HepG2 (cell line): ENCODE data around the gene EFNA2. TPM values are rescaled to one million over a fixed set of nuclear protein-coding genes. Genes with fewer than 3 reads are reported as not detected.
A peak's percentile ranks its signal among the peaks of the same experiment; 100 is the strongest.

Experiments
- CEBPG ChIP-seq: IDR thresholded peaks from 2 replicates; pipeline ENCODE4 v1.6.1; 2016
- CTCF ChIP-seq: sonication (generic); formaldehyde crosslinking; IDR thresholded peaks from 2 replicates; pipeline ENCODE4 v1.5.0; 2020; ENCODE audit warnings: mild to moderate bottlenecking, missing genetic modification reagents, moderate library complexity
- FOXP1 ChIP-seq, 2 experiments: fragments of 450-650 bp in 1 of 2; IDR thresholded peaks; 2 replicates each; pipeline ENCODE4 v1.6.1; 2017 to 2018; ENCODE audit warnings: antibody characterized with exemption in 1 of 2
- GABPB1 ChIP-seq: IDR thresholded peaks from 2 replicates; pipeline ENCODE4 v1.6.1; 2016; ENCODE audit warnings: mild to moderate bottlenecking, missing genetic modification reagents, moderate library complexity, missing compliant biosample characterization
- HNF1B ChIP-seq: sonication (generic); formaldehyde crosslinking; IDR thresholded peaks from 2 replicates; pipeline ENCODE4 v1.5.1; 2020; ENCODE audit warnings: mild to moderate bottlenecking, moderate library complexity, missing genetic modification reagents
- JUNB ChIP-seq: sonication (generic); formaldehyde crosslinking; IDR thresholded peaks from 2 replicates; pipeline ENCODE4 v1.8.0; 2022; ENCODE audit warnings: missing genetic modification reagents, mild to moderate bottlenecking, borderline replicate concordance
- KLF12 ChIP-seq: sonication (generic); formaldehyde crosslinking; IDR thresholded peaks from 2 replicates; pipeline ENCODE4 v1.4.0; 2020; ENCODE audit warnings: missing genetic modification reagents, borderline replicate concordance
- LCORL ChIP-seq, 2 experiments: fragments of 450-650 bp in 1 of 2; sonication (generic) in 1 of 2; formaldehyde crosslinking in 1 of 2; IDR thresholded peaks; 2 replicates each; pipeline versions ENCODE4 v1.5.0 to v1.6.1; 2017 to 2020; ENCODE audit warnings: antibody characterized with exemption in 1 of 2, missing genetic modification reagents in 1 of 2
- MEF2D ChIP-seq: sonication (generic); formaldehyde crosslinking; IDR thresholded peaks from 2 replicates; pipeline ENCODE4 v1.5.1; 2020; ENCODE audit warnings: mild to moderate bottlenecking, missing genetic modification reagents
- NCOA2 ChIP-seq: sonication (generic); formaldehyde crosslinking; IDR thresholded peaks from 2 replicates; pipeline ENCODE4 v1.8.0; 2022; ENCODE audit warnings: inconsistent platforms
- REPIN1 ChIP-seq: sonication (generic); formaldehyde crosslinking; IDR thresholded peaks from 2 replicates; pipeline ENCODE4 v1.8.0; 2022; ENCODE audit warnings: missing genetic modification reagents, low read depth, mild to moderate bottlenecking, borderline replicate concordance
- SMARCE1 ChIP-seq: fragments of 450-650 bp; IDR thresholded peaks from 2 replicates; pipeline ENCODE4 v1.6.1; 2017; ENCODE audit warnings: borderline replicate concordance
- STAT6 ChIP-seq: sonication (generic); formaldehyde crosslinking; IDR thresholded peaks from 2 replicates; pipeline ENCODE4 v1.4.0; 2020; ENCODE audit warnings: missing genetic modification reagents, mild to moderate bottlenecking, borderline replicate concordance
- TARDBP ChIP-seq: sonication (generic); formaldehyde crosslinking; IDR thresholded peaks from 2 replicates; pipeline ENCODE4 v1.8.0; 2022; ENCODE audit warnings: mild to moderate bottlenecking, missing genetic modification reagents
- TMF1 ChIP-seq: sonication (generic); formaldehyde crosslinking; IDR thresholded peaks from 2 replicates; pipeline ENCODE4 v1.8.1; 2022; ENCODE audit warnings: low read depth, missing genetic modification reagents
- ZNF230 ChIP-seq: sonication (generic); formaldehyde crosslinking; IDR thresholded peaks from 2 replicates; pipeline ENCODE4 v1.4.0; 2020; ENCODE audit warnings: mild to moderate bottlenecking, missing genetic modification reagents
- ZNF251 ChIP-seq: sonication (generic); formaldehyde crosslinking; IDR thresholded peaks from 2 replicates; pipeline ENCODE4 v1.9.0; 2021; ENCODE audit warnings: mild to moderate bottlenecking, missing genetic modification reagents
- ZNF678 ChIP-seq: sonication (generic); formaldehyde crosslinking; IDR thresholded peaks from 2 replicates; pipeline ENCODE4 v1.4.0; 2020; ENCODE audit warnings: mild to moderate bottlenecking, missing genetic modification reagents
- ZNF766 ChIP-seq: sonication (generic); formaldehyde crosslinking; IDR thresholded peaks from 2 replicates; pipeline ENCODE4 v1.5.0; 2020; ENCODE audit warnings: missing genetic modification reagents, borderline replicate concordance
- polyA plus RNA-seq, 8 experiments: library from polyadenylated mRNA; depleted of rRNA in 3 of 8; stranded (reverse) in 7 of 8; unstranded in 1 of 8; fragments of >200 nt; fragmentation: Illumina TruSeq in 4 of 8; extraction: Trizol in 4 of 8; gene quantifications; 2 replicates each; pipeline versions ENCODE4 v1.2.1 to v1.2.3, GENCODE V29; 2011 to 2016; ENCODE audit warnings: low read depth in 4 of 8, missing spikeins in 1 of 8, mixed read lengths in 1 of 8; ENCODE audit not compliant: insufficient read depth in 1 of 8
- total RNA-seq, 5 experiments: library from RNA; depleted of rRNA; stranded (reverse); fragments of >200 nt; fragmentation: Illumina TruSeq; extraction: Trizol; gene quantifications; 2 replicates each; pipeline ENCODE4 v1.2.3, GENCODE V29; 2016; ENCODE audit warnings: low read depth in 1 of 5
- TF ChIP-seq, protein P1 (sequence below): sonication (generic); formaldehyde crosslinking; IDR thresholded peaks from 2 replicates; pipeline ENCODE4 v1.9.0; 2021; ENCODE audit warnings: missing genetic modification reagents, borderline replicate concordance

EFNA2 gene
- total and polyA plus RNA-seq, 2 of the 13 experiments (the other 11 are each of a cell fraction or from before 2014, with no cell fraction given): 6.0 to 9.9 TPM

DNA sequence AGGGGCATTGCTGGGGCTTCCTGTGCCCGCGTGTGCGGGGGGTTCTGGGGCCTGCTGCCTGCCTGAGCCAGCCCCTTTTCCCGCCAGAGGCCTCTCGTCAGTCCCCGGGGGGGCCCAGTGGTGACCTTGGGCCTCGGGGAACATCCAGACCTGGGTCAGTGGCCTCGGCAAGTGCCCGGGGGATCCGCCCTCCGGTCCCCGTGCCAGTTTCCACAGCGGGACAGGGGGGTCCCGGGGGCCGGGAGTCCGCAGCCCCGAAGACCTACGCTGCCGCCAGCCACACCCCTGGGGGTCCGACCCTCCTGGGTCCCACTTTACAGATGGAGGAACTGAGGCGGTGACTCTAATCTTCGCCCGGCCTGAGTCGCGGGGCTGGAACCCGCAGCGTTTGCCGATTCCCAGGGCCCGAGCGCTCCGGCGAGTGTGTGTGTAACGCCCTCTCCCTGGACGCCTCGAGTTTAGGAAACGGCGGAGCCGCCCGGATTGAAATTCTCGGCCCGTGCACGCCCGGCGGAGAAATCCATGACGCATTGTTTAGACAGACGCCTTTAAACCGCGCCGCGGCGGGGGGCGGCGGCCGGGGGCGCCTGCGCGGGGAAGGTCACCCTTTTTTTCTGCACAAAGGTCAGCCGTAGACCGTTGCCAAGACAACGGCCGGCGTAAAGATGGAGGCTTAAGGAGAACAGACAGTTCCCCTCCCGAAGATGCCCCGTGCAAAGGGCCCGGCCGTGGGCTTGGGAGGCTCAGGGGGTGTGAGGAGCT is 39.3 kb downstream of the EFNA2 start (continued):
- TF ChIP-seq TMF1 (CRISPR knock-in tag) (no peak), ZNF678 (CRISPR knock-in tag) (no peak), CEBPG (CRISPR knock-in tag) (peak; percentile 18; the same call in 1 of the 2 replicates), CTCF (CRISPR knock-in tag) (no peak), NCOA2 (no peak; the same call in none of the 2 replicates), ZNF230 (CRISPR knock-in tag) (no peak), STAT6 (CRISPR knock-in tag) (peak; percentile 62; the same call in 1 of the 2 replicates), ZNF251 (no peak), TARDBP (0 out of 2 replicates have a peak, but pooled peaks have one; percentile 13), JUNB (CRISPR knock-in tag) (no peak), KLF12 (CRISPR knock-in tag) (peak; percentile 72; the same call in 1 of the 2 replicates), ZNF766 (CRISPR knock-in tag) (no peak), FOXP1 (IDR thresholded peaks at IDR 0.05) (no peak), FOXP1 (CRISPR knock-in tag; IDR thresholded peaks at IDR 0.05) (0 out of 2 replicates have a peak, but pooled peaks have one; percentile 21), REPIN1 (CRISPR knock-in tag) (peak; percentile 47; the same call in 1 of the 2 replicates), SMARCE1 (no peak), MEF2D (CRISPR knock-in tag) (0 out of 2 replicates have a peak, but pooled peaks have one; percentile 31), LCORL (IDR thresholded peaks at IDR 0.05) (no peak), LCORL (CRISPR knock-in tag; IDR thresholded peaks at IDR 0.05) (peak; percentile 85), GABPB1 (CRISPR knock-in tag) (peak; percentile 56; the same call in 1 of the 2 replicates), HNF1B (CRISPR knock-in tag) (no peak; the same call in 1 of the 2 replicates)
- TF ChIP-seq, protein P1, sequence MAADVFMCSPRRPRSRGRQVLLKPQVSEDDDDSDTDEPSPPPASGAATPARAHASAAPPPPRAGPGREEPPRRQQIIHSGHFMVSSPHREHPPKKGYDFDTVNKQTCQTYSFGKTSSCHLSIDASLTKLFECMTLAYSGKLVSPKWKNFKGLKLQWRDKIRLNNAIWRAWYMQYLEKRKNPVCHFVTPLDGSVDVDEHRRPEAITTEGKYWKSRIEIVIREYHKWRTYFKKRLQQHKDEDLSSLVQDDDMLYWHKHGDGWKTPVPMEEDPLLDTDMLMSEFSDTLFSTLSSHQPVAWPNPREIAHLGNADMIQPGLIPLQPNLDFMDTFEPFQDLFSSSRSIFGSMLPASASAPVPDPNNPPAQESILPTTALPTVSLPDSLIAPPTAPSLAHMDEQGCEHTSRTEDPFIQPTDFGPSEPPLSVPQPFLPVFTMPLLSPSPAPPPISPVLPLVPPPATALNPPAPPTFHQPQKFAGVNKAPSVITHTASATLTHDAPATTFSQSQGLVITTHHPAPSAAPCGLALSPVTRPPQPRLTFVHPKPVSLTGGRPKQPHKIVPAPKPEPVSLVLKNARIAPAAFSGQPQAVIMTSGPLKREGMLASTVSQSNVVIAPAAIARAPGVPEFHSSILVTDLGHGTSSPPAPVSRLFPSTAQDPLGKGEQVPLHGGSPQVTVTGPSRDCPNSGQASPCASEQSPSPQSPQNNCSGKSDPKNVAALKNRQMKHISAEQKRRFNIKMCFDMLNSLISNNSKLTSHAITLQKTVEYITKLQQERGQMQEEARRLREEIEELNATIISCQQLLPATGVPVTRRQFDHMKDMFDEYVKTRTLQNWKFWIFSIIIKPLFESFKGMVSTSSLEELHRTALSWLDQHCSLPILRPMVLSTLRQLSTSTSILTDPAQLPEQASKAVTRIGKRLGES: no peak
